Heart left ventricle (tissue), 16 donors: ENCODE results near the gene SPOCK1. TPM values are rescaled to one million over a fixed set of nuclear protein-coding genes. Genes with fewer than 3 reads are reported as not detected.

Source experiments
- ATAC-seq, 4 donors: fragments of 200-7000 bp; cut with Tn5 transposase; one replicate each; pipeline ENCODE4 v1.9.1; 2020 to 2022; ENCODE audit warnings: moderate library complexity in 4 of 4, mild to moderate bottlenecking in 3 of 4, moderate number of reproducible peaks in 1 of 4
- DNase-seq, 5 donors: peaks; one replicate each; pipeline ENCODE4 v3.0.0-alpha.2; 2020
- H3K27ac ChIP-seq, 12 donors: fragments of 200-600 bp; sonication (generic) in 4 of 12; one replicate each; pipeline versions ENCODE4 v1.5.0 to v1.8.0; 2016 to 2022; ENCODE audit warnings: mild to moderate bottlenecking in 2 of 12
- H3K27me3 ChIP-seq, 9 donors: fragments of 200-600 bp; sonication (generic) in 2 of 9; one replicate each; pipeline versions ENCODE4 v1.5.1 to v1.8.0; 2016 to 2022; ENCODE audit warnings: mild to moderate bottlenecking in 3 of 9
- H3K36me3 ChIP-seq, 9 donors: fragments of 200-600 bp; sonication (generic) in 2 of 9; one replicate each; pipeline versions ENCODE4 v1.5.0 to v1.8.0; 2018 to 2022; ENCODE audit warnings: mild to moderate bottlenecking in 2 of 9
- H3K4me1 ChIP-seq, 12 donors: fragments of 200-600 bp; sonication (generic) in 4 of 12; one replicate each; pipeline versions ENCODE4 v1.5.0 to v1.8.0; 2016 to 2022; ENCODE audit warnings: mild to moderate bottlenecking in 3 of 12
- H3K4me3 ChIP-seq, 12 donors: fragments of 200-600 bp; sonication (generic) in 4 of 12; one replicate each; pipeline versions ENCODE4 v1.5.0 to v1.8.0; 2017 to 2022; ENCODE audit warnings: mild to moderate bottlenecking in 9 of 12, moderate library complexity in 4 of 12
- H3K9me3 ChIP-seq, 12 donors: fragments of 200-600 bp; sonication (generic) in 4 of 12; one replicate each; pipeline versions ENCODE4 v1.5.0 to v1.8.0; 2016 to 2022; ENCODE audit warnings: mild to moderate bottlenecking in 1 of 12
- CTCF ChIP-seq, 12 donors: fragments of 200-600 bp; sonication (generic) in 4 of 12; IDR thresholded peaks; one replicate each; pipeline versions ENCODE4 v1.5.0 to v1.8.0; 2018 to 2022; ENCODE audit warnings: antibody characterized with exemption in 12 of 12, mild to moderate bottlenecking in 5 of 12
- POLR2A ChIP-seq, 2 donors: fragments of 450-650 bp; IDR thresholded peaks; one replicate each; pipeline ENCODE4 v1.6.1; 2017; ENCODE audit warnings: antibody characterized with exemption in 2 of 2, mild to moderate bottlenecking in 2 of 2, moderate library complexity in 2 of 2
- WGBS, 4 donors: extraction: QIAGEN DNeasy Blood & Tissue Kit in 2 of 4; methylation state at CpG; one replicate each; pipeline versions ENCODE4 v1.1.5 to v1.1.7; 2013 to 2018; 5-methylcytosine and 5-hydroxymethylcytosine counted together
- intact Hi-C, 10 donors: fragments of 100-400 bp; cut with DNase I; formaldehyde crosslinking; loops; one replicate each; pipeline versions ENCODE4 v1.11.1 to v1.14.2; 2022
- polyA plus RNA-seq, 2 donors: library from polyadenylated mRNA; stranded (reverse); fragments of 200-250 nt; gene quantifications; one replicate each; pipeline ENCODE4 v1.2.3, GENCODE V29; 2013
- total RNA-seq, 9 donors: library from RNA; depleted of rRNA in 2 of 9; stranded (reverse); fragments of >200 nt in 2 of 9; fragmentation: NEBNext Ultra II Directional in 3 of 9; extraction: Animal tissue kit (Norgen Biotek cat#: 25700) in 3 of 9; gene quantifications; one replicate each; pipeline versions ENCODE4 v1.1.0 to v1.2.4, GENCODE V29; 2016 to 2023
- donor health status: ischemic (EF 13 %, LVEDD 7.1; RV severe dilation, severe dysfunction).
- donor health status: healthy with polysubstance abuse.
- donor health status: DM: no; HTN: yes; CAD: no.
- donor health status: DM: no; HTN: no; CAD: no.
- donor health status: ischemic (EF 25% LVEDD 6.9; RV normal size, moderate dysfunction).
- donor health status: ischemic (EF 25% LVEDD 5.7; RV mildly dilated, moderate dysfunction).
- donor health status: healthy.
- donor health status: DM: yes; HTN: yes; CAD: no.
- donor health status: ischemic (EF 35%, LVEDD 5.7; RV mildly dilated, moderate dysfunction).
- donor health status: nonischemic (EF 11% LVEDD 7.7; RV severe dilation, severe dysfunction).
- donor health status: DM: yes; HTN: yes; CAD: no.
- donor health status: PGD.
- donor health status: ischemic (EF 29% LVEDD 5.4; RV normal size, mild dysfunction).
- donor health status: nonischemic (EF 23%, LVEDD 6.1; RV moderate dilation, normal function).

SPOCK1 gene
- total and polyA plus RNA-seq, 11 donors: 7.8 to 51.2 (median 19.9) TPM

GRCh38 chr5:137228816-137229215 is 270.3 kb downstream of the SPOCK1 start:
- intact Hi-C loops: loop anchor here in 3 of 10 donors (10.0 kb wide), 2 partner anchors 266 to 424 kb away; partner anchors contain the start of gene SPOCK1 (in 1 of the 3)
- ATAC-seq: no peak
- no peak for TF ChIP-seq CTCF (IDR thresholded peaks at IDR 0.05)
- TF ChIP-seq POLR2A (IDR thresholded peaks at IDR 0.05): no peak
- DNase-seq: no peak
- Histone ChIP-seq H3K27ac (no peak overlapping the region), H3K4me3 (no peak overlapping the region), H3K4me1 (no peaks in the 10 kb centered on the region), H3K9me3 (no peaks in the 10 kb centered on the region), H3K27me3 (no peaks in the 10 kb centered on the region), H3K36me3 (no peaks in the 10 kb centered on the region)
- 85 to 92% (median 89%) methylated on average over 4 of the region's 4 CpGs for WGBS, 4 donors

- no peak for ATAC-seq
- TF ChIP-seq CTCF (IDR thresholded peaks at IDR 0.05) (no peak), POLR2A (IDR thresholded peaks at IDR 0.05) (no peak)
- H3K9me3 ChIP-seq: no peaks in the 10 kb centered on the region
- DNase-seq: no peak
- H3K27ac ChIP-seq: no peak overlapping the region
- intact Hi-C loops: loop anchor here in 3 of 10 donors (10.0 kb wide), 2 partner anchors 269 to 421 kb away; partner anchors contain the start of gene SPOCK1 (in 1 of the 3)
- WGBS, 4 donors: 67 to 76% (median 71%) methylated on average over 3 of the region's 3 CpGs
- H3K36me3 ChIP-seq: no peaks in the 10 kb centered on the region
- no peak overlapping the region for H3K4me3 ChIP-seq
- no peaks in the 10 kb centered on the region for H3K27me3 ChIP-seq
- H3K4me1 ChIP-seq: no peaks in the 10 kb centered on the region
These were observed 273.0 kb downstream of the SPOCK1 start for GRCh38 chr5:137226081-137226480.

GRCh38 chr5:137223324-137224295 is 275.5 kb downstream of the SPOCK1 start:
- H3K27me3 ChIP-seq: no peaks in the 10 kb centered on the region
- DNase-seq (no peak), ATAC-seq (peak in 2 of 4 donors; percentile 41 to 70)
- 79 to 87% (median 82%) methylated on average over 4 of the region's 4 CpGs for WGBS, 4 donors
- no peak overlapping the region for H3K4me3 ChIP-seq
- TF ChIP-seq CTCF (IDR thresholded peaks at IDR 0.05) (no peak), POLR2A (IDR thresholded peaks at IDR 0.05) (no peak)
- no peaks in the 10 kb centered on the region for H3K9me3 ChIP-seq
- peaks cover 0 to 7% (median 0%) of the 10 kb centered on the region in 12 donors for H3K4me1 ChIP-seq
- intact Hi-C loops: loop anchor here in 8 of 10 donors (5.0 to 10.0 kb wide), 3 partner anchors 271 to 421 kb away; partner anchors contain the start of gene SPOCK1 (in 1 of the 8)
- peak overlapping the region in 2 of 12 donors; percentile 22 to 44 for H3K27ac ChIP-seq
- H3K36me3 ChIP-seq: no peaks in the 10 kb centered on the region

- no peaks in the 10 kb centered on the region for H3K9me3 ChIP-seq
- intact Hi-C loops: loop anchor here in 9 of 10 donors (2.0 to 10.0 kb wide), 4 partner anchors 273 to 420 kb away; partner anchors contain the start of gene SPOCK1 (in 1 of the 9)
- DNase-seq: no peak
- WGBS, 4 donors: 59 to 64% (median 63%) methylated on average over 3 of the region's 3 CpGs
- H3K36me3 ChIP-seq: no peaks in the 10 kb centered on the region
- H3K4me1 ChIP-seq: peaks cover 0 to 10% (median 0%) of the 10 kb centered on the region in 12 donors
- no peak overlapping the region for H3K4me3 ChIP-seq
- H3K27ac ChIP-seq: no peak overlapping the region
- H3K27me3 ChIP-seq: no peaks in the 10 kb centered on the region
- ATAC-seq: no peak
- TF ChIP-seq CTCF (IDR thresholded peaks at IDR 0.05) (no peak), POLR2A (IDR thresholded peaks at IDR 0.05) (no peak)
These were observed 277.2 kb downstream of the SPOCK1 start for GRCh38 chr5:137221943-137222342.
